Measurements from ENCODE around the gene RIOK1. TPM values are rescaled to one million over a fixed set of nuclear protein-coding genes. Genes with fewer than 3 reads are reported as not detected.
"Not testable (repeated sequence)": the region's sequence is repeated elsewhere in the genome, so short reads cannot be mapped to it uniquely, and the experiment has no call there.

The RIOK1 gene
- total and polyA plus RNA-seq, 11 donors, result 7.0 to 14.4 (median 9.7) TPM

GRCh38 chr6:7449018-7449417, 59.4 kb downstream of the RIOK1 start:
- Histone ChIP-seq H3K27ac (no peak overlapping the region), H3K4me1 (no peaks in the 10 kb centered on the region), H3K9me3 (no peaks in the 10 kb centered on the region), H3K36me3 (no peaks in the 10 kb centered on the region), H3K27me3 (no peaks in the 10 kb centered on the region), H3K4me3 (no peak overlapping the region)
- DNase-seq, result no peak
- intact Hi-C loops (cut with DNase I), result no loop called here
- TF ChIP-seq CTCF (IDR thresholded peaks at IDR 0.05) (no peak), POLR2A (IDR thresholded peaks at IDR 0.05) (no peak)
- ATAC-seq, result no peak
- WGBS, 4 donors, result 85 to 88% (median 88%) methylated on average over 4 of the region's 4 CpGs

- DNase-seq (no peak), ATAC-seq (no peak)
- Histone ChIP-seq H3K27ac (no peak overlapping the region), H3K4me1 (no peaks in the 10 kb centered on the region), H3K4me3 (no peak overlapping the region), H3K27me3 (no peaks in the 10 kb centered on the region), H3K9me3 (no peaks in the 10 kb centered on the region), H3K36me3 (no peaks in the 10 kb centered on the region)
- intact Hi-C loops (cut with DNase I), result no loop called here
- 64 to 79% (median 68%) methylated on average over 4 of the region's 4 CpGs for WGBS, 4 donors
- TF ChIP-seq CTCF (IDR thresholded peaks at IDR 0.05) (no peak), POLR2A (IDR thresholded peaks at IDR 0.05) (no peak)
These were observed 61.7 kb downstream of the RIOK1 start for GRCh38 chr6:7451326-7451725.

- ATAC-seq, result no peak
These were observed 63.3 kb downstream of the RIOK1 start for GRCh38 chr6:7452898-7453297.

GRCh38 chr6:7454696-7455358, 65.2 kb downstream of the RIOK1 start:
- Histone ChIP-seq H3K9me3 (no peaks in the 10 kb centered on the region), H3K27me3 (no peaks in the 10 kb centered on the region), H3K27ac (no peak overlapping the region), H3K36me3 (no peaks in the 10 kb centered on the region), H3K4me1 (no peaks in the 10 kb centered on the region), H3K4me3 (no peak overlapping the region)
- DNase-seq (no peak), ATAC-seq (no peak)
- WGBS, 4 donors, result 58 to 71% (median 65%) methylated on average over 4 to 5 of the region's 5 CpGs
- TF ChIP-seq CTCF (IDR thresholded peaks at IDR 0.05), result no peak
- no peak for TF ChIP-seq POLR2A (IDR thresholded peaks at IDR 0.05)
- intact Hi-C loops (cut with DNase I), result no loop called here

More at GRCh38 chr6:7452898-7453297, 63.3 kb downstream of the RIOK1 start:
- Histone ChIP-seq H3K27ac (no peak overlapping the region), H3K27me3 (no peaks in the 10 kb centered on the region), H3K4me3 (no peak overlapping the region), H3K4me1 (no peaks in the 10 kb centered on the region), H3K9me3 (no peaks in the 10 kb centered on the region), H3K36me3 (no peaks in the 10 kb centered on the region)
- intact Hi-C loops (cut with DNase I), result no loop called here
- TF ChIP-seq POLR2A (IDR thresholded peaks at IDR 0.05), result no peak
- no peak for TF ChIP-seq CTCF (IDR thresholded peaks at IDR 0.05)
- 64 to 81% (median 75%) methylated on average over 6 of the region's 6 CpGs for WGBS, 4 donors
- DNase-seq, result no peak

- ATAC-seq; H3K27me3 ChIP-seq; intact Hi-C loops (cut with DNase I); DNase-seq; H3K4me3 ChIP-seq; H3K9me3 ChIP-seq; H3K27ac ChIP-seq; H3K4me1 ChIP-seq; H3K36me3 ChIP-seq: not testable (repeated sequence)
- 96 to 98% (median 97%) methylated on average over 22 to 31 of the region's 31 CpGs for WGBS, 4 donors
These were observed 66.7 kb downstream of the RIOK1 start for GRCh38 chr6:7456302-7456701.

Measured in heart left ventricle (tissue), 16 donors.